ENCODE data around the gene GARIN5B. TPM values are rescaled to one million over a fixed set of nuclear protein-coding genes. Genes with fewer than 3 reads are reported as not detected.
A peak's percentile ranks its signal among the peaks of the same experiment; 100 is the strongest.
"Not testable (repeated sequence)": the region's sequence is repeated elsewhere in the genome, so short reads cannot be mapped to it uniquely, and the experiment has no call there.

GARIN5B gene
- total RNA-seq, 1 donor: not detected

GRCh38 chr19:55406091-55406825 is 43.2 kb upstream of the GARIN5B start:
- TF ChIP-seq, protein P1, sequence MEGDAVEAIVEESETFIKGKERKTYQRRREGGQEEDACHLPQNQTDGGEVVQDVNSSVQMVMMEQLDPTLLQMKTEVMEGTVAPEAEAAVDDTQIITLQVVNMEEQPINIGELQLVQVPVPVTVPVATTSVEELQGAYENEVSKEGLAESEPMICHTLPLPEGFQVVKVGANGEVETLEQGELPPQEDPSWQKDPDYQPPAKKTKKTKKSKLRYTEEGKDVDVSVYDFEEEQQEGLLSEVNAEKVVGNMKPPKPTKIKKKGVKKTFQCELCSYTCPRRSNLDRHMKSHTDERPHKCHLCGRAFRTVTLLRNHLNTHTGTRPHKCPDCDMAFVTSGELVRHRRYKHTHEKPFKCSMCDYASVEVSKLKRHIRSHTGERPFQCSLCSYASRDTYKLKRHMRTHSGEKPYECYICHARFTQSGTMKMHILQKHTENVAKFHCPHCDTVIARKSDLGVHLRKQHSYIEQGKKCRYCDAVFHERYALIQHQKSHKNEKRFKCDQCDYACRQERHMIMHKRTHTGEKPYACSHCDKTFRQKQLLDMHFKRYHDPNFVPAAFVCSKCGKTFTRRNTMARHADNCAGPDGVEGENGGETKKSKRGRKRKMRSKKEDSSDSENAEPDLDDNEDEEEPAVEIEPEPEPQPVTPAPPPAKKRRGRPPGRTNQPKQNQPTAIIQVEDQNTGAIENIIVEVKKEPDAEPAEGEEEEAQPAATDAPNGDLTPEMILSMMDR (IDR thresholded peaks at IDR 0.05; ENCODE audit: insufficient read depth, low read length): no peak
- no peak for DNase-seq (ENCODE audit: low read depth)

DNA sequence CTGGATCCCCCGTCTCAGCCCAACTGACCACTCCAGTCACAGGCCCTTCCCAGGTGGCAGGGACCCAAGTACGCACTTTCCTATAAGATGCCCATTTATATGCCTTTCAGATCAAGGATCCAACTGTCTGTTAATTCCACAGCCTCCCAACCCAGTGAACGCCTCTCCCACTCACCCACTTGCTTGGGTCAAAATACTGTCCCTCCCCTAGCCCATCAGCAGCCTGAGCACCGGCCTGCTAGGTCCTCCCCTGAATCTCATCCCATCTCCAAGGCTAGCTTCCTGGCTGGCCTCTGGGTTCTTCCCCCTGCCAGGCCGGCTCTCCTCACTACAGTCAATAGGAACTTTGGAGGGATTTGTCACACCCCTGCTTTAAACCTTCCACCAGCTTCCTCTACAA is 42.6 kb upstream of the GARIN5B start:
- peak overlapping the region; percentile 88 for H3K4me3 ChIP-seq (ENCODE audit: low read depth, low read length)
- DNase-seq (ENCODE audit: low read depth): no peak
- TF ChIP-seq, protein P1 (IDR thresholded peaks at IDR 0.05; ENCODE audit: insufficient read depth, low read length): no peak

More at GRCh38 chr19:55406091-55406825, 43.2 kb upstream of the GARIN5B start:
- H3K4me3 ChIP-seq (ENCODE audit: low read depth, low read length): peak overlapping the region; percentile 88

DNA sequence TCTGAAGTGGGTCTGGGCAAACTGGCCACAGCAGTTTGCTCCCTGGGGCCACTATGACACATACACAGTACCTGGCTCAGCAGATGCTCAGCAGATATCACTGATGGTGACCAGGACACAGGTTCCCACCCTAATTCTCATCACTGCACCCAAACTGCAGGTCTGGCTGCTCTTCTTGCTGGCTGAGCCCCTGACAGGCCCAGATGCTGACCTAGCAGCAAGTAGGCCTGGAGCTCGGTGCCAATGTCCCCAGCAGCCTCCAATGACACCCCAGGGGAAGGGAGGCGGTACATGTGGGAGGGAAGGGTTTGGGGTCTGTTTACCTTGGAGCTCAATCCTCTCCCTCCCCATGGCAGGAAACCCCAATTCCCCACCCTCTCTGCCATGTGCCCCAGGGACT is 39.4 kb upstream of the GARIN5B start:
- no peak overlapping the region for H3K4me3 ChIP-seq (ENCODE audit: low read depth, low read length)
- TF ChIP-seq, protein P1 (IDR thresholded peaks at IDR 0.05; ENCODE audit: insufficient read depth, low read length): no peak
- DNase-seq (ENCODE audit: low read depth): no peak

DNA sequence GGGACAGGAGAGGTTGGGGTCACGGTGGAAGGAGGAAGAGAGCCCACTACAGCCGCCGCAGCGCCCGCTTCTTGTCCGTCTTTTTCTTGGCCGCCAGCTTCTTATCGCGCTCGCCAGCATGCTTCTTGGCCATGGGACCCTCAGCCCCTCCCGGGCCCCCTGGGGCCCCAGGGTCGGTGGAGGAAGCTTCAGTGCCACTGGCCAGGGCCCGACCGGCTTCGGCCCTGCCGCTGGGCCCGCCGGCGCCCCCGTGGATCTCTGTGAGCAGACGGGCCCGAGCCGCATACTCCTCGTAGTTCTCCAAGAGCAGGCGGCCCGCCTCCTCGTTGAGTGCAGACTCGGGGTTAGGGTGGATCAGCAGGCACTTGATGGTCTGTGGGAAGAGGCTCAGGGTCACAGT is 38.3 kb upstream of the GARIN5B start:
- not testable (repeated sequence) for DNase-seq (ENCODE audit: low read depth); H3K4me3 ChIP-seq (ENCODE audit: low read depth, low read length)

DNA sequence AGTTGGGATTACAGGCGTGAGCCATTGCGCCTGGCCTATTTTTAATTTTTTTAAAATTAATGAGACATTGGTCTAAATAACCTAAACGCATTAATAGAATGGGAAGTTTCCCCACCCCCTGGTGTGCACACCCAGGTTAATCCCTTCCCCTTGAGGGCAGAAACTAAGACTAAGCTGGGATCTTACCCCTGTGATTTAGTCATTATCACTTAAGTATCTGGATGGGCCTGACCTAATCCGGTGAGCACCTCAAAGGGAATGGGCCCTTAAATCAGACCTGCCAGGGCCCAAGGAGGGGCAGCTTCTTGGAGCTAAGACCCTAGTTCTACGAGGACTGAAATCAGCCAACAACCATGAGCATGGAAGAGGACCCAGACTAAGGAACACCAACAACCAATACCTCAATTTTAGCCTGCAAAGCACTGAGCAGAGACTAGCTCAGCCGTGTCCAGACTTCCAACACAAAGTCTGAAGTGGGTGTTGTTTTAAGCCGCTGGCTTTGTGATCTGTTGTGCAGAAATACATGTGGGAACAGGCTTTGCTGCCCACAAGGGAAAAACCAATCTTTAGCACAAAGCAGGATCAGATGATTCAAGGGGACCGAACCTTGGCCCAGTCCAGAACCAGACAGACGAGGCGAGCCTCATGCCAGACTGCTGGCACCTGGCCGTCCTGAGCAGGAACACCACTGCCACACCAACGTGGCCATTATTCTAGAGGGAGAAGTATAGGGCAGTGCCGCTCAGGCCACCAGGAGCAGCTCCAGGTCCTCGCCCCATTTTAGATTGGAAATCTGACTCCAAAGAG is 37.4 kb upstream of the GARIN5B start:
- DNase-seq (ENCODE audit: low read depth): no peak
- TF ChIP-seq, protein P1 (IDR thresholded peaks at IDR 0.05; ENCODE audit: insufficient read depth, low read length): no peak
- no peak overlapping the region for H3K4me3 ChIP-seq (ENCODE audit: low read depth, low read length)

- TF ChIP-seq, protein P1 (IDR thresholded peaks at IDR 0.05; ENCODE audit: insufficient read depth, low read length): no peak
- DNase-seq (ENCODE audit: low read depth): no peak
These were observed 35.3 kb upstream of the GARIN5B start for GRCh38 chr19:55398200-55398925.

More at GRCh38 chr19:55398200-55398925, 35.3 kb upstream of the GARIN5B start:
- no peak overlapping the region for H3K4me3 ChIP-seq (ENCODE audit: low read depth, low read length)

Measured in fibroblast of the aortic adventitia (primary cell).